H1 (cell line): ENCODE data around the gene CAPN11. TPM values are rescaled to one million over a fixed set of nuclear protein-coding genes. Genes with fewer than 3 reads are reported as not detected.

Source experiments
- BCL11A ChIP-seq, 2 experiments: IDR thresholded peaks; one replicate each; pipeline ENCODE4 v1.6.1; 2011; ENCODE audit warnings: low read depth in 2 of 2, low read length in 2 of 2, mild to moderate bottlenecking in 2 of 2
- CHD2 ChIP-seq: IDR thresholded peaks from 2 replicates; pipeline ENCODE4 v1.6.1; 2012; ENCODE audit warnings: low read length, improper control_type of control experiment
- PHF8 ChIP-seq: fragments of 200-600 bp; sonication (generic); conservative IDR thresholded peaks from 2 replicates; pipeline ENCODE4 v1.7.1; 2012; ENCODE audit warnings: low read depth, mild to moderate bottlenecking, inconsistent platforms, low read length, moderate library complexity
- SRF ChIP-seq: IDR thresholded peaks from 2 replicates; pipeline ENCODE4 v1.6.1; 2011; ENCODE audit warnings: mild to moderate bottlenecking, low read depth, low read length, moderate library complexity
- TBP ChIP-seq: IDR thresholded peaks from 2 replicates; pipeline ENCODE4 v1.6.1; 2011; ENCODE audit warnings: low read depth, low read length, improper control_type of control experiment
- polyA plus RNA-seq, 7 experiments: library from polyadenylated mRNA; depleted of rRNA in 3 of 7; stranded (reverse) in 5 of 7; unstranded in 2 of 7; fragments of >200 nt in 5 of 7; fragments of 200-250 nt in 2 of 7; gene quantifications; 1 replicate in 5 of 7; 2 replicates in 1 of 7; 4 replicates in 1 of 7; pipeline versions ENCODE4 v1.2.1 to v1.2.3, GENCODE V29; 2011 to 2013; ENCODE audit warnings: missing spikeins in 2 of 7, mixed read lengths in 2 of 7
- total RNA-seq: library from RNA; stranded (reverse); fragmentation: NEBNext Ultra II Directional; extraction: Animal tissue kit (Norgen Biotek cat#: 25700); gene quantifications from 2 replicates; pipeline ENCODE4 v1.2.1, GENCODE V29; 2021
- TF ChIP-seq, protein P1 (sequence below): fragments of 300-600 bp; sonication (generic); IDR thresholded peaks from 2 replicates; pipeline ENCODE4 v1.7.1; 2012; ENCODE audit warnings: low read length, moderate library complexity, mild to moderate bottlenecking, inconsistent platforms; ENCODE audit not compliant: insufficient replicate concordance

The CAPN11 gene
- total and polyA plus RNA-seq, 2 of the 8 experiments (the other 6 are each of a cell fraction or from before 2014, with no cell fraction given) = 0.95 to 0.97 TPM

DNA sequence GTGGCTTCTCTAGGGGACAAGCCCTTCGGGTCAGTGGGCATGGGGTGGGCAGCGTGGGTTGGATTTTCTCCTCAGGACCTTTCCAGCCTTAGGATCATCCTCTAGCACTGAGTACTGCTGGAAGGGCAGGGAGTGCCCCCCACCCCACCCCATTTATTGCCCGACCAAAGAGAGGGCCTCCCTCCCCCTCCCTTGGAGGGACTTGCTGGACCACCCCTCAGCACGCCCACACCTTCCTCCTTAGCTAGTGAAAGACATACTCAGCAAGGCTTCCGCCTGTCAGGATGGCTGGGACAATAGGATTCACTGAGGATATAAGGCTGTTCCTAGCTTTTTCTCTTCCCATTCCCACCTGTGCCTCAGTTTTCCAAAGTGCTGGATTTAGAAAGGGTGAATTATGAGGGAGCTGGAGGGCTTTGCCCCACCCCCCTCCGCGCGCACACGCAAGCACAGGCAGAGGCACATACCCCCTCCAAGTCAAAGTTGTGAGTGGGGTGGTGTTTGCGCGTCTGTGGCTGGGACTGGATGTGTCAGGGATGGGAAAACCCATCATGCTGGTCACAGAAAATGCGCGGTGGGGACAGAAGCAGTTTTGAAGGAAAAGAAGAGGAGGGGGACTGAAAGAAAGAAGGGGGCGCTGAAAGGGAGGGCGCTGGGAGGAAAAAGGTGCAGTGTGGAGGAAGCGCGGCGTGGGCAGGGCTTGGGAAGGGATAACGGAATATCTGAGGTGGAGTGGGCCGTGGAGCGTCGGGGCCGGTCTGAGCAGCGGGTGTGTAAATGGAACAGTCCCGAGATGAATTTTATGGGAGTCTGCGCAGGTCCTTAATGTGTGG lies 64.1 kb downstream of the CAPN11 start (continued):
- TF ChIP-seq PHF8 (no peak), CHD2 (no peak), SRF (no peak), BCL11A (IDR thresholded peaks at IDR 0.05; ENCODE audit: low read depth in 2 of 2, low read length in 2 of 2) (no peak), TBP (no peak)
- TF ChIP-seq, protein P1, sequence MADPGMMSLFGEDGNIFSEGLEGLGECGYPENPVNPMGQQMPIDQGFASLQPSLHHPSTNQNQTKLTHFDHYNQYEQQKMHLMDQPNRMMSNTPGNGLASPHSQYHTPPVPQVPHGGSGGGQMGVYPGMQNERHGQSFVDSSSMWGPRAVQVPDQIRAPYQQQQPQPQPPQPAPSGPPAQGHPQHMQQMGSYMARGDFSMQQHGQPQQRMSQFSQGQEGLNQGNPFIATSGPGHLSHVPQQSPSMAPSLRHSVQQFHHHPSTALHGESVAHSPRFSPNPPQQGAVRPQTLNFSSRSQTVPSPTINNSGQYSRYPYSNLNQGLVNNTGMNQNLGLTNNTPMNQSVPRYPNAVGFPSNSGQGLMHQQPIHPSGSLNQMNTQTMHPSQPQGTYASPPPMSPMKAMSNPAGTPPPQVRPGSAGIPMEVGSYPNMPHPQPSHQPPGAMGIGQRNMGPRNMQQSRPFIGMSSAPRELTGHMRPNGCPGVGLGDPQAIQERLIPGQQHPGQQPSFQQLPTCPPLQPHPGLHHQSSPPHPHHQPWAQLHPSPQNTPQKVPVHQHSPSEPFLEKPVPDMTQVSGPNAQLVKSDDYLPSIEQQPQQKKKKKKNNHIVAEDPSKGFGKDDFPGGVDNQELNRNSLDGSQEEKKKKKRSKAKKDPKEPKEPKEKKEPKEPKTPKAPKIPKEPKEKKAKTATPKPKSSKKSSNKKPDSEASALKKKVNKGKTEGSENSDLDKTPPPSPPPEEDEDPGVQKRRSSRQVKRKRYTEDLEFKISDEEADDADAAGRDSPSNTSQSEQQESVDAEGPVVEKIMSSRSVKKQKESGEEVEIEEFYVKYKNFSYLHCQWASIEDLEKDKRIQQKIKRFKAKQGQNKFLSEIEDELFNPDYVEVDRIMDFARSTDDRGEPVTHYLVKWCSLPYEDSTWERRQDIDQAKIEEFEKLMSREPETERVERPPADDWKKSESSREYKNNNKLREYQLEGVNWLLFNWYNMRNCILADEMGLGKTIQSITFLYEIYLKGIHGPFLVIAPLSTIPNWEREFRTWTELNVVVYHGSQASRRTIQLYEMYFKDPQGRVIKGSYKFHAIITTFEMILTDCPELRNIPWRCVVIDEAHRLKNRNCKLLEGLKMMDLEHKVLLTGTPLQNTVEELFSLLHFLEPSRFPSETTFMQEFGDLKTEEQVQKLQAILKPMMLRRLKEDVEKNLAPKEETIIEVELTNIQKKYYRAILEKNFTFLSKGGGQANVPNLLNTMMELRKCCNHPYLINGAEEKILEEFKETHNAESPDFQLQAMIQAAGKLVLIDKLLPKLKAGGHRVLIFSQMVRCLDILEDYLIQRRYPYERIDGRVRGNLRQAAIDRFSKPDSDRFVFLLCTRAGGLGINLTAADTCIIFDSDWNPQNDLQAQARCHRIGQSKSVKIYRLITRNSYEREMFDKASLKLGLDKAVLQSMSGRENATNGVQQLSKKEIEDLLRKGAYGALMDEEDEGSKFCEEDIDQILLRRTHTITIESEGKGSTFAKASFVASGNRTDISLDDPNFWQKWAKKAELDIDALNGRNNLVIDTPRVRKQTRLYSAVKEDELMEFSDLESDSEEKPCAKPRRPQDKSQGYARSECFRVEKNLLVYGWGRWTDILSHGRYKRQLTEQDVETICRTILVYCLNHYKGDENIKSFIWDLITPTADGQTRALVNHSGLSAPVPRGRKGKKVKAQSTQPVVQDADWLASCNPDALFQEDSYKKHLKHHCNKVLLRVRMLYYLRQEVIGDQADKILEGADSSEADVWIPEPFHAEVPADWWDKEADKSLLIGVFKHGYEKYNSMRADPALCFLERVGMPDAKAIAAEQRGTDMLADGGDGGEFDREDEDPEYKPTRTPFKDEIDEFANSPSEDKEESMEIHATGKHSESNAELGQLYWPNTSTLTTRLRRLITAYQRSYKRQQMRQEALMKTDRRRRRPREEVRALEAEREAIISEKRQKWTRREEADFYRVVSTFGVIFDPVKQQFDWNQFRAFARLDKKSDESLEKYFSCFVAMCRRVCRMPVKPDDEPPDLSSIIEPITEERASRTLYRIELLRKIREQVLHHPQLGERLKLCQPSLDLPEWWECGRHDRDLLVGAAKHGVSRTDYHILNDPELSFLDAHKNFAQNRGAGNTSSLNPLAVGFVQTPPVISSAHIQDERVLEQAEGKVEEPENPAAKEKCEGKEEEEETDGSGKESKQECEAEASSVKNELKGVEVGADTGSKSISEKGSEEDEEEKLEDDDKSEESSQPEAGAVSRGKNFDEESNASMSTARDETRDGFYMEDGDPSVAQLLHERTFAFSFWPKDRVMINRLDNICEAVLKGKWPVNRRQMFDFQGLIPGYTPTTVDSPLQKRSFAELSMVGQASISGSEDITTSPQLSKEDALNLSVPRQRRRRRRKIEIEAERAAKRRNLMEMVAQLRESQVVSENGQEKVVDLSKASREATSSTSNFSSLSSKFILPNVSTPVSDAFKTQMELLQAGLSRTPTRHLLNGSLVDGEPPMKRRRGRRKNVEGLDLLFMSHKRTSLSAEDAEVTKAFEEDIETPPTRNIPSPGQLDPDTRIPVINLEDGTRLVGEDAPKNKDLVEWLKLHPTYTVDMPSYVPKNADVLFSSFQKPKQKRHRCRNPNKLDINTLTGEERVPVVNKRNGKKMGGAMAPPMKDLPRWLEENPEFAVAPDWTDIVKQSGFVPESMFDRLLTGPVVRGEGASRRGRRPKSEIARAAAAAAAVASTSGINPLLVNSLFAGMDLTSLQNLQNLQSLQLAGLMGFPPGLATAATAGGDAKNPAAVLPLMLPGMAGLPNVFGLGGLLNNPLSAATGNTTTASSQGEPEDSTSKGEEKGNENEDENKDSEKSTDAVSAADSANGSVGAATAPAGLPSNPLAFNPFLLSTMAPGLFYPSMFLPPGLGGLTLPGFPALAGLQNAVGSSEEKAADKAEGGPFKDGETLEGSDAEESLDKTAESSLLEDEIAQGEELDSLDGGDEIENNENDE = no peak
